Hepatocyte (in vitro differentiated cells): ENCODE results near the gene NUB1. TPM values are rescaled to one million over a fixed set of nuclear protein-coding genes. Genes with fewer than 3 reads are reported as not detected.

Experiments used
- DNase-seq: peaks from one replicate; pipeline ENCODE4 v3.0.0-alpha.2; 2016; ENCODE audit warnings: low spot score
- H2AFZ ChIP-seq: fragments of 200-600 bp; sonication (generic); 2 replicates; pipeline ENCODE4 v1.6.0; 2016; ENCODE audit warnings: antibody characterized with exemption, mild to moderate bottlenecking
- H3K27ac ChIP-seq: fragments of 200-600 bp; sonication (generic); 2 replicates; pipeline ENCODE4 v1.5.1; 2016; ENCODE audit warnings: mild to moderate bottlenecking
- H3K27me3 ChIP-seq: fragments of 200-600 bp; sonication (generic); 2 replicates; pipeline ENCODE4 v1.6.1; 2016
- H3K36me3 ChIP-seq: fragments of 200-600 bp; sonication (generic); replicated peaks from 2 replicates; pipeline ENCODE4 v1.5.1; 2016; ENCODE audit warnings: low read depth; ENCODE audit not compliant: insufficient read depth
- H3K4me1 ChIP-seq: fragments of 200-600 bp; sonication (generic); 2 replicates; pipeline ENCODE4 v1.5.1; 2016; ENCODE audit warnings: mild to moderate bottlenecking, moderate library complexity; ENCODE audit not compliant: insufficient read depth
- H3K4me2 ChIP-seq: fragments of 200-600 bp; sonication (generic); 2 replicates; pipeline ENCODE4 v1.6.0; 2016
- H3K4me3 ChIP-seq: fragments of 200-600 bp; sonication (generic); 2 replicates; pipeline ENCODE4 v1.5.1; 2016; ENCODE audit warnings: mild to moderate bottlenecking
- H3K79me2 ChIP-seq: fragments of 200-600 bp; sonication (generic); 2 replicates; pipeline ENCODE4 v1.6.0; 2017; ENCODE audit warnings: mild to moderate bottlenecking
- H3K9me2 ChIP-seq: fragments of 200-600 bp; sonication (generic); replicated peaks from 2 replicates; pipeline ENCODE4 v1.6.0; 2017; ENCODE audit warnings: mild to moderate bottlenecking; ENCODE audit not compliant: insufficient read depth
- H3K9me3 ChIP-seq: fragments of 200-600 bp; sonication (generic); 2 replicates; pipeline ENCODE4 v1.5.1; 2016; ENCODE audit warnings: low read depth, mild to moderate bottlenecking
- H4K20me1 ChIP-seq: fragments of 200-600 bp; sonication (generic); 2 replicates; pipeline ENCODE4 v1.6.0; 2016; ENCODE audit warnings: mild to moderate bottlenecking; ENCODE audit not compliant: insufficient read depth, poor library complexity, severe bottlenecking
- EZH2 ChIP-seq: fragments of 200-600 bp; sonication (generic); IDR thresholded peaks from 2 replicates; pipeline ENCODE4 v1.6.1; 2016; ENCODE audit warnings: antibody characterized with exemption, mild to moderate bottlenecking, borderline replicate concordance
- EZH2phosphoT487 ChIP-seq: fragments of 200-600 bp; sonication (generic); IDR thresholded peaks from one replicate; pipeline ENCODE4 v1.6.1; 2018; ENCODE audit warnings: antibody characterized with exemption, mild to moderate bottlenecking, low read depth, moderate library complexity; ENCODE audit not compliant: unreplicated experiment, severe bottlenecking
- WGBS: methylation state at CpG from one replicate; pipeline ENCODE4 v1.1.6; 2016; ENCODE audit warnings: low lambda C conversion rate; ENCODE audit errors: missing lambda C conversion rate; 5-methylcytosine and 5-hydroxymethylcytosine counted together
- polyA plus RNA-seq: library from polyadenylated mRNA; unstranded; fragments of >200 nt; fragmentation: Nextera tagmentation; extraction: Ambion mirVana; gene quantifications from 2 replicates; pipeline ENCODE4 v1.2.1, GENCODE V29; 2016
- total RNA-seq: library from RNA; depleted of rRNA; stranded (reverse); fragments of >200 nt; gene quantifications from 2 replicates; pipeline ENCODE4 v1.2.3, GENCODE V29; 2014
- TF ChIP-seq, protein P1 (sequence below): fragments of 200-600 bp; sonication (generic); IDR thresholded peaks from 2 replicates; pipeline ENCODE4 v1.5.1; 2016; ENCODE audit warnings: antibody characterized with exemption, mild to moderate bottlenecking; ENCODE audit not compliant: poor library complexity

Gene NUB1
- total and polyA plus RNA-seq, 2 experiments from 2014 or later, result 28.4 to 38.6 TPM

- 71% methylated on average over 8 of the region's 8 CpGs for WGBS
Observed at GRCh38 chr7:151351027-151351426, 9.4 kb downstream of the NUB1 start.

GRCh38 chr7:151351967-151352366, 10.4 kb downstream of the NUB1 start:
- TF ChIP-seq EZH2 (no peak), EZH2phosphoT487 (no peak)
- TF ChIP-seq, protein P1, sequence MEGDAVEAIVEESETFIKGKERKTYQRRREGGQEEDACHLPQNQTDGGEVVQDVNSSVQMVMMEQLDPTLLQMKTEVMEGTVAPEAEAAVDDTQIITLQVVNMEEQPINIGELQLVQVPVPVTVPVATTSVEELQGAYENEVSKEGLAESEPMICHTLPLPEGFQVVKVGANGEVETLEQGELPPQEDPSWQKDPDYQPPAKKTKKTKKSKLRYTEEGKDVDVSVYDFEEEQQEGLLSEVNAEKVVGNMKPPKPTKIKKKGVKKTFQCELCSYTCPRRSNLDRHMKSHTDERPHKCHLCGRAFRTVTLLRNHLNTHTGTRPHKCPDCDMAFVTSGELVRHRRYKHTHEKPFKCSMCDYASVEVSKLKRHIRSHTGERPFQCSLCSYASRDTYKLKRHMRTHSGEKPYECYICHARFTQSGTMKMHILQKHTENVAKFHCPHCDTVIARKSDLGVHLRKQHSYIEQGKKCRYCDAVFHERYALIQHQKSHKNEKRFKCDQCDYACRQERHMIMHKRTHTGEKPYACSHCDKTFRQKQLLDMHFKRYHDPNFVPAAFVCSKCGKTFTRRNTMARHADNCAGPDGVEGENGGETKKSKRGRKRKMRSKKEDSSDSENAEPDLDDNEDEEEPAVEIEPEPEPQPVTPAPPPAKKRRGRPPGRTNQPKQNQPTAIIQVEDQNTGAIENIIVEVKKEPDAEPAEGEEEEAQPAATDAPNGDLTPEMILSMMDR, result no peak
- no peak overlapping the region for H3K4me3 ChIP-seq
- no peaks in the 10 kb centered on the region for H4K20me1 ChIP-seq
- no peaks in the 10 kb centered on the region for H3K9me2 ChIP-seq
- no peaks in the 10 kb centered on the region for H3K4me1 ChIP-seq
- no peak overlapping the region for H3K4me2 ChIP-seq
- no peak for DNase-seq
- 95% methylated on average over 6 of the region's 6 CpGs for WGBS
- H3K36me3 ChIP-seq, result no peaks in the 10 kb centered on the region
- no peaks in the 10 kb centered on the region for H3K9me3 ChIP-seq
- H3K79me2 ChIP-seq, result peaks cover 7% of the 10 kb centered on the region
- H3K27me3 ChIP-seq, result no peaks in the 10 kb centered on the region
- no peak overlapping the region for H3K27ac ChIP-seq
- H2AFZ ChIP-seq, result no peak overlapping the region

More at GRCh38 chr7:151351027-151351426, 9.4 kb downstream of the NUB1 start:
- Histone ChIP-seq H3K9me3 (no peaks in the 10 kb centered on the region), H2AFZ (no peak overlapping the region), H3K27me3 (no peaks in the 10 kb centered on the region), H4K20me1 (no peaks in the 10 kb centered on the region), H3K4me2 (no peak overlapping the region), H3K27ac (no peak overlapping the region), H3K4me3 (no peak overlapping the region), H3K9me2 (no peaks in the 10 kb centered on the region), H3K4me1 (peaks cover 8% of the 10 kb centered on the region), H3K36me3 (no peaks in the 10 kb centered on the region), H3K79me2 (peaks cover 7% of the 10 kb centered on the region)
- TF ChIP-seq EZH2, result no peak
- TF ChIP-seq, protein P1, result no peak
- no peak for TF ChIP-seq EZH2phosphoT487
- DNase-seq, result no peak

- H3K36me3 ChIP-seq, result no peaks in the 10 kb centered on the region
- WGBS, result 86% methylated on average over 5 of the region's 5 CpGs
- DNase-seq, result no peak
Observed at GRCh38 chr7:151352512-151352911, 10.9 kb downstream of the NUB1 start.

More at GRCh38 chr7:151352512-151352911, 10.9 kb downstream of the NUB1 start:
- no peaks in the 10 kb centered on the region for H3K27me3 ChIP-seq
- H3K9me2 ChIP-seq, result no peaks in the 10 kb centered on the region
- no peaks in the 10 kb centered on the region for H3K4me1 ChIP-seq
- no peak overlapping the region for H2AFZ ChIP-seq
- no peaks in the 10 kb centered on the region for H3K9me3 ChIP-seq
- no peak overlapping the region for H3K4me3 ChIP-seq
- no peaks in the 10 kb centered on the region for H4K20me1 ChIP-seq
- no peak overlapping the region for H3K27ac ChIP-seq
- H3K4me2 ChIP-seq, result no peak overlapping the region
- TF ChIP-seq EZH2, result no peak
- TF ChIP-seq, protein P1, result no peak
- no peak for TF ChIP-seq EZH2phosphoT487
- H3K79me2 ChIP-seq, result peaks cover 7% of the 10 kb centered on the region
